ENCODE data around the gene SYP.
"Not testable (repeated sequence)": the region's sequence is repeated elsewhere in the genome, so short reads cannot be mapped to it uniquely, and the experiment has no call there.

Gene SYP

DNA sequence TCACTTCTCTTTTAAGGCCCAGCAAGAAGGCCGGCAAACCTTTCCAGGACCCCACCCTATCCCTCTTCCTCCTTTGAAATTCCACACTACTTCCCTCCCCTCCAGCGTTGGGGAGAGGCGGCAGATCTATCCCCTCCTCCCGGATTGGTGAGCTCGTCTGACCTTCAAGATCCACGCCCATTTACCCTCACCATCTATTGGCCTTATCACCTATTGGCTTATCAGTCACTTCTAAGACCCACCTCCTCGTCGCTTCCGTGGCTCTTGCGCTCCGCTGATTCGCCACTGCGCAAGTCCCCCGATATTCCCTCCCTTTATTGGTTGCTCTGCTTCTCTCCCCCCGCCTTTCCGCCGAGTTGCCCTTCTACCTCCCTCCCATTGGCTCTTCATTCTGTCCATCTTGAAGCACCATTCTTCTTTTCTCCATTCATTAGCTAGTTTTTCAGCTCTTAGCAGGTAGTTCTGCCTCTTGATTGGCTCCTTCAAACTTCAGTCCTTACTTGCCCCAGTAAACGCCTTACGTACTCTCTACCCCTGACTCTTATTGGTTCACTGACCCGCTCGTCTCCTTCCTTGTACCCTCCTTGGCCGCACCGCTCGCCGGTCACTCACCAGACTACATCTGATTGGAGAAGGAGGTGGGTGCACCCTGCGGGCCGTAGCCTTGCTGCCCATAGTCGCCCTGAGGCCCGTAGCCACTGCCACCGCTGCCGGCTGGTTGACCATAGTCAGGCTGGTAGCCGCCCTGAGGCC is 9.0 kb downstream of the SYP start:
- in situ Hi-C loops (cut with MboI; ENCODE audit: low sequenced_read_pairs), result no loop called here

DNA sequence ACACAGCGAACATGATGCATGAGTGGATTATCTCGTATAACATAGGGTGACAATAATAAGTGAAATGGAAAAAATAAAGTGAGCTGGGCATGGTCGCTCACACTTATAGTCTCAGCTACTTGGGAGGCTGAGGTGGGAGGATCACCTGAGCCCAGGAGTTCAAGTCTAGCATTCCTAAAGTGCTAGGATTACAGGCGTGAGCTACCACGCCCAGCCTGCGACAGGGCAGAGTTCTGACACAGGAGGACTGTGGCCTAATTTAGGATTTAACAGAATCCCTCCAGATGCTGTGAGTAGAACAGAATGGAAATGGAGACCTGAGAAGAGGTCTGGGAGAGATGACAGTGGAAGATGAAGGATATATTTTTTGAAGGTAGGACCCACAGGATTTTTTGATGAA is 10.4 kb downstream of the SYP start:
- in situ Hi-C loops (cut with MboI; ENCODE audit: low sequenced_read_pairs), result no loop called here

DNA sequence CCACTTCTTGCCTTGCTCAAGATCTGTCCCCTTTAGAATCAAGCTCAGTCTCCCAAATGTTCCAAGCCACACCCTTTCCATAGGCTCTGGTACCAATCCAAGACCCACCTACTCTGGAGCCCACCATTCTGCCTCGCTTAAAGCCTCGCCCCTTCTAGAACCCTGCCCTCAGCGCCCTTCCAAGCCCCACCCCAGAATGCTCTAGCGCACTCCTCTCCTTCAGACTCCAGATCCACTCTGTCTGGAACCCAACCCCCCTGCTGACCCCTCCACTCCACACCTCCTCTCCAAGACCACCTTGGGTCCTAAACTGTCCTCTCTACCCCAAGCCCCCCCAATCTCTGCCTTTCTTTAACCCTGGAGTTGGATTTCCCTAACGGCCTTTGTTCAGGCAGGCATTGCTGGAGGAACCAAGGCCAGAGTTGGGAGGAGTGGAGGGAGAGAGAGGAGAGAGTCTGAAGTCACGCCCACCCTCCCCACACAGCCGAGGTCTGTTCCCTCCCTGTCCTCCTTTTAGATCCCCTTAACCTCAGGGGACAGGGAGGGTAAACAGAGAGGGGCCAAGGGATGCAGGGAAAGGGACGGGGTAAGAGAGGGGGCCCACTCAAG is 11.4 kb downstream of the SYP start:
- in situ Hi-C loops (cut with MboI; ENCODE audit: low sequenced_read_pairs), result no loop called here

DNA sequence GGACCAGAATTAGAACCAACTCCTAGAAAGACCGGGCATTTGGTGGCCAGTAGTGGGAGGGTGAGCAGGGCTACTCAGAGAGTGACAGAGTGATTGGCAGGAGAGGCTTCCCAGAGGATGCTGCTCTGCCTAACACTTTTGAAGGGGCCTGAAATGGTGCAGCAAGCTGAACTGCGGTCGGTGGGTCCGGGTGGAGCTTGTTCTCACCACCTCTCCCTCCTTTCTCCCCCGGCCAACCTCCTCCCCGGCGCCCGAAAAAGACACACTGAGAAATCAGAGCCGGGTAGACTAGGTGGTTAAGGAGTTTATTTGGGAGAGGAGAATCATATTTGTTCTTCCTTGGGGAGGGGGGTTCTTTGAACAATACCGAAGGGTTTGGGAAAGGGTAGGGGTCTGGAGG is 12.5 kb downstream of the SYP start:
- in situ Hi-C loops (cut with MboI; ENCODE audit: low sequenced_read_pairs), result no loop called here

DNA sequence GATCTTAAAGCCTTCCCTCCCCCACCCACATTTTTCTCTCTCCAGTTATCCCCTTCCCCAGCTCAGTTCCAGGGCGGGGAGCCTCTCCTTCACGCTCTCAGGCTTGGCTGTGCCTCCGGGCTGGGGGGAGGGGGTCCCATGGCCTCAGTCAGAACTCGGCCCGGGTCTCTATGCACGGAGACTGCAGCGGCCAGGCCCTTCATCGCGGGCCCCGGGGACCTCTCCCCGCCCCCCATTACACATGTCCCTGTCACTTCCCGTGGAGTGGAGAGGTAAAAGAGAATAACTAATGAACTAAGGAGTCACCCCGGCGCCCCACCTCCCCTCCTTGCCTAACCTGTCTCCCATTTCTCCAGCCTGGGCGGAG is 13.0 kb downstream of the SYP start:
- in situ Hi-C loops (cut with MboI; ENCODE audit: low sequenced_read_pairs), result no loop called here

DNA sequence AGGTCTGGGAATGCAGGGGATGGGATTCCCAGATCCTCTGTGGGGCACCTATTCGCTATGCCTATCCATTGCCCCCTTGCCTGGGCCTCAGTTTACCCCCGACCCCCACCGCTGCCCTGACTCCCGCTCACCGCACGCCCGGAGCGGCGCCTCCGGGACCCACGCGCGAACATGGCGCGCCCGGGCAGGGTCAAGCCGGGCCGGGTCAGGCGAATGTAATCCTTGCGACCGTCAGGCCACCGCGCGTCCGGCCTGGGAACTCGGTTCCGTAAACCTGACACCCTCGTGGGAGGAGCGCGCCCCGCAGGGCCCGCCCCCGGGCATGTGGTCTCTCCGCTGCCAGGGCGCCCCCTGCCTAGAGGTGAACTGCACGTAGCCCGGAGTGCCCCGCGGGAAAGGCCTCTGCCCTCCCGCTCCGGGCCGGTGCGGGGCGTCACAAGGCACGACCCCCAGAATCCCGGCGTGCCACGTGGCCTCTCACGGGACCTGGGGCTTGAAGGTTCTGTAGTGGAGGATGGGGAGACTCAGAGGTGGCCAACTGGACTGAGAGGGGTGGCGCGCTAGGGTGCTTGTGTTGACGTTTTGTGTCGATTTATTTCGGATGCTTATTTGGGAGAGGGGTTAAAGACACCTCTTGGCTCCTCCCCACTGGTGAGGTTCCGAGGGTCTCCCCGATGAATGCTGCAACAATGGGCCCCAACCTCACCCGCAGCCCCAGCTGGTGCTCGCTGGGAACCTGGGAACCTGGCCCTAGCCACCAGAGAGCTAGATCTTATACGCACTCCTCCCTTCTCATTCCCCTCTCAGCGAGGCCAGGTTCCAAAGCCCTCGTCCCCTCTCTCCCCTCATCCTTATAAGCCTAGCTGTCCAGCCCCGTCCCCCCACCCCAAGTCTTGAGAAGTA is 13.6 kb downstream of the SYP start, which contains the start of gene PRICKLE3:
Gene PRICKLE3, minus strand, starts transcription at position 249 of the 903 bp plus-strand sequence. Its CDS starts 76 bp downstream, at position 173.
- in situ Hi-C loops (cut with MboI; ENCODE audit: low sequenced_read_pairs), result no loop called here

DNA sequence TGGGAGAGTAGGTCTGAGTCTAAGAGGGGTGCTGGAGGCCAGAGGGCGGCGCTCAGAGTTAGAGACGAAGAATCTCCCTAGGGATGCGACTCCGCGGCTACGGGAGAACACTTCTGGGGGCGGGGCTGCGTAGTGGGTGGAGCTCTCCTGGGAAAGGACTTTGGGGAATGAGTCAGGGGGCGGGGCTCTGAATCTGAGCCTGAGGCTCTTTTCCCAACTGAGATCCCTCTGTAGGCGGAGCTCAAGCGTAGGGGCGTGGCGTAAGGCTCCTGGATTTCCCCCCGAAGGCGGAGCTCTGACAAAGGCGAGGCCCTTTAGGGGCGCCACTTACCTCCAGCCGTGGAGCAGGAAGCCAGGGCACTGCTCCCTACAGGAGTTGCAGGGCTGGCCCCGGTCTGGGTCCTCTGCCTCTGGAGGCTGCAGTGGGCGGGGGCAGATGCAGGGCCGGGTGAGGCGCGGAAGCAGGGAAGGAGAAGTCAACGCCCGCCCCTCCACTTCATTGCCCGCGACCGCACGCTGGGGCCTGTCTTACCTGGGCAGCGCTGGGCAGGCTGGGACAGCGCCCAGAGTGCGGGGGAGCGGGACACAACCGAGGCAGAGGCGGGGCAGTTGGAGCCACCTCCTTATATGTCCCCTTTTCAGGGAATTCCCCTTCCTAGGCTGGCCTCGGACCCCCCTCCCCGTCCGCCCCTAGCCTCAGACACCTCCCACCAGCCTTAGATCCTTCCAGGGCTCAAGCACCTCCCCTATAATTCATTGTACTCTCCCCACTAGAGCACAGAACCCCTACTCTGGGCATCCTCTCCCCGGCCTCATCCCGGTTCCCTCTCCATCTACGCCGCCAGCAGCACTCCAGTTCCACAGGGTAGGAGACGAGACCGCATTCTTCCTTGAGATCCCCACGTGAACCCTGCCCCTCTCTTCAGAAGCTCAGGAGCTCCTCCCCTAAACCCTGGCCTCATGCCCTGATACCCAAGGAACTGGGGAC is 15.4 kb downstream of the SYP start:
- in situ Hi-C loops (cut with MboI; ENCODE audit: low sequenced_read_pairs), result no loop called here

DNA sequence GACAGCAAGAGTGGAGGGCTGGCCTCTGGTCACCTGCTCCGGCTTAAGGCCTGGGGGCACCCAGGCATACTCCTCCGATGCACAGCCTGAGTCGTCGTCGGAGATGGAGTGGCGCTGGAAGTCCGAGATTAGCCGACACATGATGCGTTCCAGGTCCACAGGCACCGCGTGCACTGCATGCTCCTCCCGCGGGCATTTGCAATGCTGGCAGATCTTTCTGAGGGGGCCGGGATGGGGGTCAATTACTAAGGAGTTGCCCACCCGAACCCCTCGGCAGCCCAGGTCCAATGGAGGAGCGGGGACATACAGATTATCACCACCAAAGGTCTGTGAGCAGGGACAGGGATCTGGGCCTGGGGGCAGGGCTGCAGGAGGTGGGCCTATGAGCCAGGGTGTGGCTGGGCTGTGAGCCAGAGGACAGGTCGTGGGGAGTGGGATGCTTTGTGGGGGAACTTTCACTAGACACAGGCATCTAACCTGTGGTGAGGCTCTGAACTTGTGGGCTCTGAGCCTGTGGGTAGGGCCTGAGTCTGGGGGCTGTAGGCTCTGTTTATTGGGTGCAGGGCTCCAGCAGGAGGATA is 16.2 kb downstream of the SYP start:
- in situ Hi-C loops (cut with MboI; ENCODE audit: low sequenced_read_pairs), result no loop called here

DNA sequence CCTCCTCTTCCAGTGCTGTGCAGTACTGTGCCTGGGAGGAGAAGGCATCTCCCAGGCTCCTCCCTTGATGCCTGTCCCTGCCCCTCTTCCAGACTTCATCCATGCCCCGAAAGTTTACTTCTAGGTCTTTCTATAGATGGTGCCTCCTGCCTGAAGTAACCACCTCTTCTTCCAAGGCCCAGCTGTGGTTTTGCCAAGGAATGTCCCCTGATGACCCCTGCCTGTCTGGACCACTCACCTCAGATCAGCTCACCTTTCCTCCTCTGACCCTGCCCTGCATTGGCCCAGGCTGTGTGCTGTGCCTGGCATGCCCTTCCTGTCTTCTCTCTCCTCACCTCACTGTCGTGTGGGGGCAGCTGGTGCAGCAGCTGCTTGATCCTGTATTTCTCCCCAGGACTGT is 20.6 kb downstream of the SYP start:
- in situ Hi-C loops (cut with MboI; ENCODE audit: low sequenced_read_pairs), result no loop called here

DNA sequence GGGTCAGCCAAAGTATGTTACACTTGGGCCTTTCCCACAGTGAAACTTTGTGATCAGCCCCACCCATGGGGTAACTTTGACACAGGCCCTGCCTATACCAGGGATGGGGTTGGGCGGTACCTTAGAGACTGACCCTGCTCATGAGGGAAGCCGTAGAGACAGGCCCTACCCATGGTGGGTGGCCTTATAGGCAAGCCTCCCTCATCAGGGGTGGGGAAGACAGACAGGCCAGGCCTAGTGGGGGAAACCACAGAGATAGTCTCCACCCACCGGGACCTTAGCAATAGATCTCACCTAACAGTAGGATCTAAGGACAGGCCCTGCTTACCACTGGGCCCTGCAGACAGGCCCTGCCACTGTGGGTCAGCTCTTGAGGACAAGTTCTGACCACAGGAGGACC is 21.5 kb downstream of the SYP start:
- in situ Hi-C loops (cut with MboI; ENCODE audit: low sequenced_read_pairs), result no loop called here

DNA sequence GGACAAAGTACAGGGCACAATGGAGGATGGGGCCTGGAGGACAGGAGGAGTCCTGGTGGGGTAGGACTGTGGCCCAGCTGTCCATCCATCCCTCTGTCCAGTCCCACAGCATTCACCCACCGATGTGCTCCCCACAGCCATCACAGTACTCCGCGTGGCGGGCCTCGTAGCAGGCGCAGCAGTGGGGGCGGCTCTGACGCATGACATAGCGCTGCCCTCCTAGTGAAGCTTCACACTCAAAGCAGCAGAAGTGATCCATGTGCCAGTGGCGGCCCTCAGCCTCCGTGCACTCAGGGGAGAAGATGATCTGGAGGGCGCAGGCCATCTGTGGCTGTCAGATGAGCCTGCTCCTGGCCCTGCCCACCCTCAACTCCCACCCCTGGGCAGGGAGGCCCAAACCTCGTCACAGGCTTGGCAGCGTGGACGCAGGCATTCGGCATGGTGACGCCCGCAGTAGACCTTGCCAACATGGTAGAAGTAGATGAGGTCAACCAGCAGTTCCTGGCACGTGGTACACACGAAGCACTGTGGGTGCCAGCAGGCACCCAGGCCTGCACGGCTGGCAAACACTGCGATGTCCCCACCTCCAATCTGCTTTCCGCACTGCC is 22.0 kb downstream of the SYP start:
- in situ Hi-C loops (cut with MboI; ENCODE audit: low sequenced_read_pairs), result no loop called here

DNA sequence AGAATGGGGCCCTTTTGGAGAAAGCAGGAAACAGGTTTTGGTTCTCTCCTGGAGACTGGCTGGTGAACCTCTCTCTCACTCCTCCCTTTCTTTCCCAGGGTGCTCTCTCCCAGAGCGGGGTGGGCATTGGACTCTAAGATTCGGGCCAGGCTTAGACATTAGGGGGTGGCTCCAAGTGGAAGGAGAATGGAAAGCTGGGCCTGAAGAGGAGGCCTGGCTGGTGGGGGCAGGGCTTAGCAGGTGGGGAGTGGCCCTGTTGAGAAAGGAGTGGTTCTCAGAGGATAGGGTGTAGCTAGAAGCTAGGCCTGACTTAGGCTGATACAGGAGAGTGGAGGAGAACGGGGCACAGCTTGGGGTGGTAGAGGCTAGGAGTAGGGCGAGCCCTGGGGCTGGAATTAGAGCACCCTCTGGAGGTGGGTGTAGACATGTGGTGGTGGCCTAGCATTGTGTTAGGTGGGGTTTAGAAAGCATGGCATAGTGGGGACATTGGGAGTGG is 22.6 kb downstream of the SYP start:
- in situ Hi-C loops (cut with MboI; ENCODE audit: low sequenced_read_pairs), result no loop called here

DNA sequence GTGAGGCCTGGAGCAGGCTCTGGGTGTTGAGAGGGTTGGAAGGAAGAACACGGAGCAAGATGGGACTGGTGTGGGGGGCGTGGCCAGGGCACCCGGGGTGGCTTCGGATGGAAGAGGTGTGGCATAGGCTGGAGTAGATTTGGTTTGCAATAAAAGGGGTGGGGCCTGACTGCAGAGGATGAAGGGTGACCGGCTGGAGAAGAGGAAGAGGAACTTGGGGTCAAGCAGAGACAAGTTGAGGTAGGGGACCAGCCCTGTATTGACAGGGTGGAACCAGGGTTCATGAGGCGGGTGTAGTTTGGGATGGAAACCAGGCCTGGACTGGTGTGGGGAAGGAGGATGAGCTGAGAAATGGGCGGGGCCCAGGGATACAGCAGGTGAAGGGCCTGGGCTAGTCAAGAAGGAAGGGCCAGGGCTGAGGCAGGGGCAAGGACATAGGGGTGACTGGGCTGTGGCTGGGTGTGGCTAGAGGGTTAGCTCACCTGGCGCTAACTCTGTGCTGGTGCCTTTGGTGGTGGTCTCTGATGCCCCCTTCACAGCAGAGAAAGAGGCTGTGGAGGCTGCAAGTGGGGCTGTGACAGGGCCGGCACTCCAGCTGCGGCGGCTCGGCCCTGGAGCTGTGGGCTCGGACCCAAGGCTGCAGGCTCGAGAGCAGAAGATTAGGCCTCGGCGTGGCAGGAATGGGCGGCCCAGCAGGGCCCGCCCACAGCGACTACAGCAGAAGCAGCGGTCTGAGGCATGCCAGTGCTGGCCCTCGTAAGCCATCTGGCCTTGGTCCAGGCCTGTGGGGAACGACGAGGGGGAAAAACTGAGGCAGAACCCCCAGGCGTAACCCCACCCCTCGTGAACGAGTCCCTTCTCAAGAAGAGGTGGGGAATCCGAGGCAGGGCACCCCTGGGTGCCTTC is 23.3 kb downstream of the SYP start:
- in situ Hi-C loops (cut with MboI; ENCODE audit: low sequenced_read_pairs), result no loop called here

DNA sequence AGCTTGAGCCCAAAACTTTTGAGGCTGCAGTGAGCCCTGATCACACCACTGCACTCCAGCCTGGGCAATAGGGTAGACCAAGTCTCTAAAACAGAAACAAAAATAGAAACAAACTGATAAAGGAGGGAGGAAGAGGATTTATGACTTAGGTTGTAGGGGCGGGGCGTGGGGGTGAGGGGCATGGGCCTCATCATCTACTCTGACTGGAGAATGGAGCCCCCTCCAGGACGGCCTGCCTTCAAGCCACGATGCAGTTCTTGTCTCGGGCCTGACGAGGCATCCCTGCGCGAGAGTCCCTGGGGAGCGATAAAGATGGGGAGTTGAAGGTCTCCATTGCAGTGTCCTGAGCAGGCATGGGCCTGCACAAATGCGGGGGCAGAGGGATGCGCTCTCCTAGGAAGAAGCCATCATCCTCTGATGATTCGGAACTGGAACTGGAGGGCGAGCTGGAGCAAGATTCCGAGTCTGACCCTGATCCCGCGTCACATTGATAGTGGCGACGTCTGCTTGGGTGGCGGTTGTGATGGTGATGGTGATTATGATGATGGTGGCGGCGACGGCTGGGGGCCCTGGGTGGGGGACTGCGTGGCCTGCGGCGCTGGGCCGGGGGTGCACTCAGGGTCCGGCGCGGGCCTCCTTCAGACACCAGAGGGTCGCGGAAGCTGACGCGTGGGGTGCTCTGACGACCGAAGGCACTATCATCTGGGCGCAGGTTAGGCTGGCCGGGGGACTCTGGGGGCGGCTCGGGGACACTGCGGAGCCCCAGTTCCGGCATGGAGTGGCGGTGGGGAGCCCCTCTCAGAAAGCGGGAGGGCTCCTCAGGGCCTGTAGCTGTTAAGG is 24.3 kb downstream of the SYP start:
- in situ Hi-C loops (cut with MboI; ENCODE audit: low sequenced_read_pairs), result no loop called here

DNA sequence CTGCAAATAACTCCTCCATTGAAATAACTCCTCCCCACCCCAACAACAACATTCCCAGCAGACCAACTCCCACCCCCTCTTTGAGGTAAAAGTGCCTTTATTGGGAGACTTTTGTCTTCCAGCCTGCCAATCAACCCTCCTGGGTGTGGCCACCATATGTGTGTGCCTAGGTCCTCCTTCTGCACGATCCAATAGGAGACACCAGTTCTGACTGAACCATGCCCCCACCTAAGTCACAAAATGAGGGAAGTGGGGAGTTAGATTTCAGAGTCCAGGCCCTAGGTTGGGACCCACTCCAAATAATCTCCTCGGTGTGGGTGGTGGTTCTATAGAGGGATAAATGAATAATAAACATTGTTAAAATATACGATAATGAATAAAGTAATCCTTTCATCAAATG is 25.3 kb downstream of the SYP start:
- in situ Hi-C loops (cut with MboI; ENCODE audit: low sequenced_read_pairs), result no loop called here

DNA sequence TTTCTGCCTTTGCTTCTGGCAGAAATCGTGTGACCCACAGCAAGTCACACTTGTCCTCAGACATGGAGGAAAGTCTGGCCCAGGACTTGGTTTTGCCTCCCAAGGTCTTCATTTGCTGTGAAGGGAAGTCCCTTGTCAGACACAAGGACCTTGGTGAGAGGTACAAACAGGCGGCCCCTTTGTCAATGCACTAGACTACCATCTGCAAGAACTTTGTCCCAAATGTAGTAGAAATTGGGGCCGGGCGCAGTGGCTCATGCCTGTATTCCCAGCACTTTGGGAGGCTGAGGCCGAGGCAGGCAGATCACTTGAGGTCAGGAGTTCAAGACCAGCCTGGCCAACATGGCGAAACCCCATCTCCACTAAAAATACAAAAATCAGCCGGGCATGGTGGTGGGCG is 26.4 kb downstream of the SYP start:
- in situ Hi-C loops (cut with MboI; ENCODE audit: low sequenced_read_pairs), result not testable (repeated sequence)

DNA sequence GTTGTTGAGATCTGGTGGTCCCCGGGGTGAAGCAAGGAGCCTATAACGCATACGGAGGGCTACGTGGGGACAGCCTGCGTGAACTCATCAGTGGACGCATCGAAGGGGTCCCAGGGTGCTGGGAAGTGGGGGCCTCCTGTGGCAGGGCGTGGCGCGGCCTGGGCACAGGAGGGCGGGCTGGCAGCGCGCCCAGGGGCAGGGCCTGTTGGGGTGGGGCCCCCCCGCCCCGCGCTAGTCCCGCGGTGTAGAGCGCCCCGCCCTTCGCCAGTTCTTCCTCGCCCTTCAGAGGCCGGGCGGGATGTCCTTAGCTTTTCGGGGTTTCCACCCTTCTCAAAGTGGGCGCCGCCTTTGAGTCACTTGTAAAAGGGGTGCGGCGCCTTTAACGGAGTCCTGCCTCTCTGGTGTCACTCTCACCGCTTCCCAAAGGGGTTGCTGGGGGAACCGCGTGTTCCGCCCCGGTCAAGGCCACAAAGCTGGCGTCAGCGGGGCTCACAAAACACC is 27.7 kb downstream of the SYP start:
- in situ Hi-C loops (cut with MboI; ENCODE audit: low sequenced_read_pairs), result no loop called here
